ENCODE results near the gene RNASEL. TPM values are rescaled to one million over a fixed set of nuclear protein-coding genes. Genes with fewer than 3 reads are reported as not detected.

The RNASEL gene
- polyA plus RNA-seq, 1 donor: 16.8 TPM

DNA sequence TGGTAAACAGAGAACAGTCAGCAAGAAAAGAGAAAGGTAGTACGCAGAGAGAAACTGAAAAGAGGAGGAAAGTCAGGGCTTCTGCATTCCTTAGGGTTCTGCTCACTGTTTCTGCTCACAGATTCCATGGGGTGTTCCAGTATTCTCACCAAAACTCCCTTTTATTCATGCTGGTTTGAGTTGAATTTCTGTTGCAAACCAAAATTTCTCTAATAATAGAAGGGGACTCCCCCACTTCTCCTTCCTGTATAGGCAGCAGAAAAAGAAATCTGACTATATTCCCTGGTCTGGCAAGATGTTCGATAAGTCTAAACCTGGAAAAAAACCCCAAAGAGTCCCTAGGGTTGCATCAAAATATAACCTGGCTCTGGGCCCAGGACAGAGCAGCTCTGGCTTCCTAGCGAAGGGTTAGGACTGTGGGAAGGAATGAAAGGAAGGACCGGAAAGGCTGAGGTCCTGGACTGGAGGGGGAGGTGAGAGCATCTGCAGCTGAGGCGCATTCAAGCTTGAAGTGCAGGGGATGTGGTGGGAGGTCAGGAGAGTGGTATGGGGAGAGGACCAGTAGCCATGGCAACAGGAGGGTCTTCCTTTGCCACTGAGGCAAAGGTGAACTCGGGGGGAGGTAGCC, 34.0 kb upstream of the RNASEL start:
- Histone ChIP-seq H3K27ac (ENCODE audit: low read length) (no peak overlapping the region), H3K36me3 (ENCODE audit: control insufficient read depth, insufficient read depth, low read length) (no peaks in the 10 kb centered on the region), H3K9me3 (ENCODE audit: control insufficient read depth, low read depth, low read length) (peaks cover 4% of the 10 kb centered on the region), H3K27me3 (ENCODE audit: control insufficient read depth, insufficient read depth, low read length) (peaks cover 3% of the 10 kb centered on the region), H3K4me3 (ENCODE audit: low read length) (no peak overlapping the region), H3K4me1 (ENCODE audit: control insufficient read depth, insufficient read depth, low read length) (peaks cover 4% of the 10 kb centered on the region)
- WGBS (ENCODE audit: insufficient coverage, low lambda C conversion rate): 86% methylated on average over 3 of the region's 6 CpGs
- DNase-seq: no peak

DNA sequence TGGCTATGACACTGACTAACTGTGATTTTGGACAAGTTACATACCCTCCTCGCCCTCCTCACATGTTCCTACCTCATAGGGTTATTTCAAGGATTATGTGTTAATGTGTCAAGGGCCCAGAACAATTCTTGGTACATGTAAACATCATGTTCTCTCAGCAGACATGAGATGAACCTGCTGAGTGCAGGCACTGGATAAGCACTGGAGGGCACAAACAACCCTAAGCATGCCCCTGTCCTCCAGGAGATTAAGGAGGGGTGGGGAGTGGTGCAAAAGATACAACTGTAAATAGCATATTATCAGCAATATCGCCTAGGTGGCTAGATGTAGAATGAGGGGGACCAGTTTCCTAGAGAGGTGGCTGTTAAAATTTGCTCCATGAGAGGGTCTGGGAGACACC, 32.9 kb upstream of the RNASEL start:
- H3K27me3 ChIP-seq (ENCODE audit: control insufficient read depth, insufficient read depth, low read length): peaks cover 6% of the 10 kb centered on the region
- peaks cover 6% of the 10 kb centered on the region for H3K4me1 ChIP-seq (ENCODE audit: control insufficient read depth, insufficient read depth, low read length)
- no CpG with 5 or more reads among the region's 2 CpGs for WGBS (ENCODE audit: insufficient coverage, low lambda C conversion rate)
- no peak overlapping the region for H3K27ac ChIP-seq (ENCODE audit: low read length)
- H3K4me3 ChIP-seq (ENCODE audit: low read length): no peak overlapping the region
- peaks cover 4% of the 10 kb centered on the region for H3K9me3 ChIP-seq (ENCODE audit: control insufficient read depth, low read depth, low read length)
- no peak for DNase-seq
- no peaks in the 10 kb centered on the region for H3K36me3 ChIP-seq (ENCODE audit: control insufficient read depth, insufficient read depth, low read length)

DNA sequence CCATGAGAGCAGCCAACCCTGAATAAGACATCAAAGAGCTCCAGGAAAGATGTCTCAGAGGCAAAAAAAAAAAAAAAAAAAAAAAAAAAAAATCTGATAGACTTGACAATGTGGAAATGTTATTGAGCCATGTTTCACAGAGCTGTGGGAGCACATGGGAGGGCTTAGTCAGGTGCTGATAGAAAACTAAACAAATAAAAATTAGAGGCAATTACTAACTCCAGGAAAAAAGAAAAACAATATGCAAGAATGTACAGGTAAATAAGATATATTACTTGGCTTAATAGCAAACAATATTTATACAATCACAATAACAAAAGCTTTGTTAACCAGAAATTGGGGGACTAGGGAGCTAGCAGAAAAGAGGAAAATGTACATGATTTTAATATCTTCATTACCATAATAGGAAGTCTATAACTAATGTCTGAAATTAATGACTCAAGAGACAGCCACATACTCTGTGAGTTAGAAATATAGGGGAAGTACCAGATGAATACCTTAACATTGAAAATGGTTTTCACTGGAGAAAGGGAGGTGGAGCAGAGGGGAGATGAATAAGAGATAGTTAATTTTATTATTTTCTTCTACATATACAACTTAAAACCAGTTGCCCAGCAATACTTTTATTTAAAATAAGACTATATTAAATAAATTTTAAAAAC, 32.0 kb upstream of the RNASEL start:
- DNase-seq: no peak
- H3K36me3 ChIP-seq (ENCODE audit: control insufficient read depth, insufficient read depth, low read length): no peaks in the 10 kb centered on the region
- peaks cover 14% of the 10 kb centered on the region for H3K27me3 ChIP-seq (ENCODE audit: control insufficient read depth, insufficient read depth, low read length)
- H3K9me3 ChIP-seq (ENCODE audit: control insufficient read depth, low read depth, low read length): peaks cover 4% of the 10 kb centered on the region
- H3K27ac ChIP-seq (ENCODE audit: low read length): no peak overlapping the region
- peaks cover 12% of the 10 kb centered on the region for H3K4me1 ChIP-seq (ENCODE audit: control insufficient read depth, insufficient read depth, low read length)
- H3K4me3 ChIP-seq (ENCODE audit: low read length): no peak overlapping the region

DNA sequence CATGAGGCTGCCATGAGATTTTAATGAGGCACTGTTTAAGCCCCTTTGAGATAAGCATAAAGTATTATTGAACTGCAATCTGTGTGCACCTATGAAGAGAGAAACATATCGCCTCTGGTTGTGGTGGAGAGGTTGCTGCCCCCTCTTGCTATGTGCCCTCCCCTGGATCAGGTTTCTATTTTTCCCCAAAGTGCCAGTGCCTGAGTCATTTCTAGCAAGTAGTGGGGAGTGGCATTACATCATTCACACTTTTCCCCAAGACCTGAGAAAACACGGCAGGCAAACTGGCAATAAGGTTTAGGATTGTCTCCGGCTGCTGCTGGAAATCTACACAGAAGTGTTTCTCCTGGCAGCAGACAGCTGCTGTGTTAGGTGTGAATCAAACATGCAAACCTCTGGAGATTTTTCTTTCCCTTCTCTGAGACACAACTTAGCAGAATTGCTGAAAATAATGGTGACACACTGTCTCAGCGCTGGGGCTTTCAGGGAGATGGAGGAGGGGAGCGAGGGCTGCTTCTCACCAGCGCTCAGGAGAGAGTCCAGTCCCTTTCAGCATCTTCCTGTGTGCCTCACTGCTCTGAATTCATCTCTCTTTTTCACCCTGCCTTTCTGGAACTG, 28.8 kb upstream of the RNASEL start:
- Histone ChIP-seq H3K27ac (ENCODE audit: low read length) (no peak overlapping the region), H3K4me1 (ENCODE audit: control insufficient read depth, insufficient read depth, low read length) (peaks cover 25% of the 10 kb centered on the region), H3K9me3 (ENCODE audit: control insufficient read depth, low read depth, low read length) (peaks cover 8% of the 10 kb centered on the region), H3K4me3 (ENCODE audit: low read length) (no peak overlapping the region), H3K27me3 (ENCODE audit: control insufficient read depth, insufficient read depth, low read length) (peaks cover 45% of the 10 kb centered on the region), H3K36me3 (ENCODE audit: control insufficient read depth, insufficient read depth, low read length) (no peaks in the 10 kb centered on the region)
- no peak for DNase-seq
- WGBS (ENCODE audit: insufficient coverage, low lambda C conversion rate): no CpG with 5 or more reads among the region's 6 CpGs

DNA sequence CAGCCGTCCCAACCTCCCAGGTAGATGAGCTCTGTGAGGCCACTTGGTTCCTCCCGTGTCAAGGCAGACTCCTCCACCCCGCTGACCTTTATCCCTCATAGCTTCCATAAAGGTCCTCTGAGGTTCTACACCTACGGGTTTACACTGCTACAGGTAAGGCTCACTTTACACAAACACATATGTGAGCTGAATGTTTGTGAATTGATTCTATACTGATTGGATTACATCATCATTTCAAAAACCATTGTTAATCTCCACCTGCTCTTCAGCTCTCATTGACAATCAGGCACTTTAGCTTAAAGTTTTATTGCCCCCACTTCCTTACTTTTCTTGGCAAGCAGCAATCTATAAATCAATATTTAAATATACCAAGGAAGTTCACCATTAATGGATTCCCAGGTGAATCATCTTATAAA, 28.0 kb upstream of the RNASEL start:
- Histone ChIP-seq H3K4me3 (ENCODE audit: low read length) (no peak overlapping the region), H3K27ac (ENCODE audit: low read length) (no peak overlapping the region), H3K27me3 (ENCODE audit: control insufficient read depth, insufficient read depth, low read length) (peaks cover 51% of the 10 kb centered on the region), H3K4me1 (ENCODE audit: control insufficient read depth, insufficient read depth, low read length) (peaks cover 25% of the 10 kb centered on the region), H3K9me3 (ENCODE audit: control insufficient read depth, low read depth, low read length) (peaks cover 8% of the 10 kb centered on the region), H3K36me3 (ENCODE audit: control insufficient read depth, insufficient read depth, low read length) (no peaks in the 10 kb centered on the region)
- WGBS (ENCODE audit: insufficient coverage, low lambda C conversion rate): no CpG with 5 or more reads among the region's 4 CpGs
- peak in 1 of 2 donors; percentile 50 for DNase-seq

DNA sequence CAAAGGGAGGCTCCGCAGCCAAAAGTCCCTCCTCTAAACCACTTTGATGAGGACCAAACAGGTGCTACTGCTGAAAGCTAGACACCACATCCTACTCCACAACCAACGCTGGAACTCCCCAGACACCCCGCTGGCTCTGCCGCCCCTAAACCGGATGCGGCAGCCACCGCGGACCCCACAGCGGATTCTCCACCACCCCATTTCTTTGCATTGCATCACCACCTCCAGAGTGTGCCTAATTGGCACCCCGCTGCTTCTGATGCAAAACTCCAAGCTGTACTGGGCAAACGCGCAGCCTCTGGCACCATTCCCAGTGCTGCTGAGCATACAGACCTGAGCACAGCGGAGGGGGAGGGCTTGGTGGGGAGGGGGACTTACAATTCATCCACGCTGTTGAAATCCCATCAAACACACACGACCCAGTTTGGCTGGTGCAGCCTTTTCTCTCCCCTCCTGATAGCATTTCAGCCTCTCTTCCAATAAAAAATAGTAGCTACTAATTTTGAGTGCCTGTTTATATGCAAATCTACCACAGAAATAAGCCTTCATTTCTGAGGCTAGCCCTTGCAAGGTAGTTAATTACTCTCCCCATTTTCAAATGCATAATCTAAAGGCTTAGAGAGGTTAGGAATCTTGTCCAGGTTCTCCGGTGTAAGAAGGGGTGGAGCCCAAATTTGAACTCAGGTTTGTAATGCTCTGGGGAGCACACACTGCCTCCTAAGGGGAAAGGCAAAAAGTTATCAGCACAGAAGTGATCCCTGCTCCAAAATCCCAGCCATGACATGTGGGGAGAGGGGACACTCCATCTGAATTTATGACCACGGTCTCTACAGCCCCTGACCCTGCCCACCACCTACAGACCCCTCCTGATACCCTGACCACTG, 27.3 kb upstream of the RNASEL start:
- WGBS (ENCODE audit: insufficient coverage, low lambda C conversion rate): no CpG with 5 or more reads among the region's 17 CpGs
- peaks cover 8% of the 10 kb centered on the region for H3K9me3 ChIP-seq (ENCODE audit: control insufficient read depth, low read depth, low read length)
- no peaks in the 10 kb centered on the region for H3K36me3 ChIP-seq (ENCODE audit: control insufficient read depth, insufficient read depth, low read length)
- no peak overlapping the region for H3K27ac ChIP-seq (ENCODE audit: low read length)
- H3K4me1 ChIP-seq (ENCODE audit: control insufficient read depth, insufficient read depth, low read length): peaks cover 25% of the 10 kb centered on the region
- H3K27me3 ChIP-seq (ENCODE audit: control insufficient read depth, insufficient read depth, low read length): peaks cover 55% of the 10 kb centered on the region
- no peak overlapping the region for H3K4me3 ChIP-seq (ENCODE audit: low read length)
- DNase-seq: peak; percentile 36 to 37

DNA sequence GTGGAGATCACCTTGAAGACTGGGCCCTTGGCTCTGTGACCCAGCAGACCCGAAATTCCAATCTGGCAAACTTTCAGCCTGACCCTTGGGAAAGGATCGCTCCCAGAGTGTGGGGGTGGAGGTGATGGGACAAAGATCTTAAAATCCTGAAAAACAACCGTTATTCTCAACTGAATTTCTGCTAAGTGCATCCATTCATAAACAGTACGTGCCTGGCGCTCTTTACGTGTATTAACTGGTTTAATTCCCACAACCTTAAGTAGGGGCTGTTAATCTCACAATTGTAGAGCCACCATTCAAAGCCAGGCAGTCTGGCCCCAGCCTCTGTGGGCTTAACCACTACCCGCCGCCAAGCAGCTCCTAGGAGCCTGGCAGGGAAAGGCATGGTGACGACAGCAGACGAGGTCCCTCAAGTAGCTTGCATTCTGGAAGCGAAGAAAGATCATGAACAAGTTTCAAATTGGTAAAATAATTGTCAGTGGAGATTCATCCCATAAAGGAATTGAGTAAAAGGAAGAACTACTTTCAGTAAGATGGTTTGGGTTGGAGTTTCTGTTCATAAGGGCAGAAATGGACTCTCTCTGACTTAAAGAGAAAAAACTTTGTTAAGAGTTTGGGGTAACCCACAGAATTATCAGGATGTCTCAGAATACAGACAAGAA, 26.5 kb upstream of the RNASEL start:
- peaks cover 61% of the 10 kb centered on the region for H3K27me3 ChIP-seq (ENCODE audit: control insufficient read depth, insufficient read depth, low read length)
- peak overlapping the region; percentile 36 for H3K4me3 ChIP-seq (ENCODE audit: low read length)
- peak in 1 of 2 donors; percentile 30 for DNase-seq
- WGBS (ENCODE audit: insufficient coverage, low lambda C conversion rate): 47% methylated on average over 3 of the region's 11 CpGs
- H3K27ac ChIP-seq (ENCODE audit: low read length): peak overlapping the region; percentile 64
- peaks cover 4% of the 10 kb centered on the region for H3K9me3 ChIP-seq (ENCODE audit: control insufficient read depth, low read depth, low read length)
- peaks cover 25% of the 10 kb centered on the region for H3K4me1 ChIP-seq (ENCODE audit: control insufficient read depth, insufficient read depth, low read length)
- H3K36me3 ChIP-seq (ENCODE audit: control insufficient read depth, insufficient read depth, low read length): no peaks in the 10 kb centered on the region

DNA sequence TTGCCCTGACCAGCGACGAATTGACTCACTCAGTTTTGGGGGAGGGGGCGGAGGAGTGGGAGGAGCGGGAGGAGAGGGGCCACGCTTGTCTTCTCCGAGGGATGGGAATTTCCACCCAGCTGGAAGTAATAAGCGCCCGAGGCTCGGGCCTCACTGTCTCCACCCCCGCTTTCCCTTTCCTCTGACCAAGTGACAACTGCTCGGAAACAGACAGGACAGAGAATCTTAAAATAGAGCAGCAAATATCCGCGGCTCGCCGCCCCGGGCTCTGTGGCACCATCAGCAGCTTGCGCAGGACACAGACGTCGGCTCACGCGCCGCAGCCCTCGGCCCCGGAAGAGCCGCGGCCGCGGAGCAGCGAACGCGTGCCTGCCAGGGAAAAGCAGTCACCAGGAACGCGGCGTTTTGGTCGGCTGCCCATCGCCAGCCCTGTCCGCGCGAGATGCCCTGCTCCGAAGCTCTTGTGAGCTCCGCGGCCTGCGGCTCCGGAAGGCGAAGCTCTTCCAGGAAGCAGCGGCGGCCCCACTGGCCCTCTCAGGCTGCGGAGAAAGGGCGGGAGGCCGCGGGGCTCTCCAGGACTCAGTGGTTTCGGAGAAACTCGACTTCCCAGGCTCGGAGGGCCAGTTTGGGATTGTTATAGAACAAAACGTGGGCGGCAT, 25.9 kb upstream of the RNASEL start:
- peak; percentile 54 to 80 for DNase-seq
- Histone ChIP-seq H3K27me3 (ENCODE audit: control insufficient read depth, insufficient read depth, low read length) (peaks cover 65% of the 10 kb centered on the region), H3K36me3 (ENCODE audit: control insufficient read depth, insufficient read depth, low read length) (no peaks in the 10 kb centered on the region), H3K27ac (ENCODE audit: low read length) (peak overlapping the region; percentile 64), H3K4me3 (ENCODE audit: low read length) (peak overlapping the region; percentile 36), H3K9me3 (ENCODE audit: control insufficient read depth, low read depth, low read length) (peaks cover 4% of the 10 kb centered on the region), H3K4me1 (ENCODE audit: control insufficient read depth, insufficient read depth, low read length) (peaks cover 25% of the 10 kb centered on the region)
- WGBS (ENCODE audit: insufficient coverage, low lambda C conversion rate): no CpG with 5 or more reads among the region's 56 CpGs

DNA sequence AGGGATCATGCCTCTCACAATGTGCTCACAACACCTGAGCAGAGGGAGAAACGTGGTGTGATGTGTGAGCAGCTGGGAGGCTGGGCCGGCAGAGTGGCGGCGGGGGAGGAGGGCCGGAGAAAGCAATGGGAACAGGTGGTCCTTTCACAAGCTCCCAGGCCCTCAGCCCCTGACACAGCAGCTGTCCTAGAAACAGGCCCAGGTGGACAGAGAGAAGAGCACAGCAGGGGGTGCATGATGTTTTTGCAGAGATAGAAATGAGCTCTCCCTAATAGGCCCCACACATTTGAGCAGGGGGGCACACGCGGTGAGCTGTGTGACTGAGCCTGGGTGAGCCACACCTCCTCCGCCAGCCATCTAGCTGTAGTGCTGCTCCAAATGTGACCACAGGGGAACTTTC, 22.7 kb upstream of the RNASEL start:
- no CpG with 5 or more reads among the region's 8 CpGs for WGBS (ENCODE audit: insufficient coverage, low lambda C conversion rate)
- no peak overlapping the region for H3K27ac ChIP-seq (ENCODE audit: low read length)
- H3K27me3 ChIP-seq (ENCODE audit: control insufficient read depth, insufficient read depth, low read length): peaks cover 72% of the 10 kb centered on the region
- peaks cover 4% of the 10 kb centered on the region for H3K9me3 ChIP-seq (ENCODE audit: control insufficient read depth, low read depth, low read length)
- no peak for DNase-seq
- H3K4me1 ChIP-seq (ENCODE audit: control insufficient read depth, insufficient read depth, low read length): peaks cover 21% of the 10 kb centered on the region
- H3K4me3 ChIP-seq (ENCODE audit: low read length): no peak overlapping the region
- H3K36me3 ChIP-seq (ENCODE audit: control insufficient read depth, insufficient read depth, low read length): no peaks in the 10 kb centered on the region
